ENCODE measurements around the gene ATAD2B. TPM values are rescaled to one million over a fixed set of nuclear protein-coding genes. Genes with fewer than 3 reads are reported as not detected.

Gene ATAD2B
- total RNA-seq, 4 donors from 2014 or later: 22.9 to 34.9 (median 28.5) TPM

GRCh38 chr2:23835988-23836387 is 90.9 kb downstream of the ATAD2B start:
- no peak for TF ChIP-seq CTCF (IDR thresholded peaks at IDR 0.05; ENCODE audit: low read depth)

- TF ChIP-seq CTCF (IDR thresholded peaks at IDR 0.05; ENCODE audit: low read depth): no peak
Observed at GRCh38 chr2:23835423-23835822, 91.5 kb downstream of the ATAD2B start.

GRCh38 chr2:23828986-23829385 is 97.9 kb downstream of the ATAD2B start:
- TF ChIP-seq CTCF (IDR thresholded peaks at IDR 0.05; ENCODE audit: low read depth): no peak

- TF ChIP-seq CTCF (IDR thresholded peaks at IDR 0.05; ENCODE audit: low read depth): no peak
Observed at GRCh38 chr2:23828256-23828980, 98.5 kb downstream of the ATAD2B start.

- no peak for TF ChIP-seq CTCF (IDR thresholded peaks at IDR 0.05; ENCODE audit: low read depth)
Observed at GRCh38 chr2:23827287-23827686, 99.6 kb downstream of the ATAD2B start.

- TF ChIP-seq CTCF (IDR thresholded peaks at IDR 0.05; ENCODE audit: low read depth): no peak
Observed at GRCh38 chr2:23826771-23827170, 100.2 kb downstream of the ATAD2B start.

- TF ChIP-seq CTCF (IDR thresholded peaks at IDR 0.05; ENCODE audit: low read depth): no peak
Observed at GRCh38 chr2:23826040-23826439, 100.9 kb downstream of the ATAD2B start.
